ENCODE data around the gene CST5. TPM values are rescaled to one million over a fixed set of nuclear protein-coding genes. Genes with fewer than 3 reads are reported as not detected.
"Not testable (repeated sequence)": the region's sequence is repeated elsewhere in the genome, so short reads cannot be mapped to it uniquely, and the experiment has no call there.

CST5 gene
- polyA plus RNA-seq, 12 donors, result not detected

GRCh38 chr20:23890867-23891266, 11.3 kb upstream of the CST5 start:
- DNase-seq, result not testable (repeated sequence)

DNA sequence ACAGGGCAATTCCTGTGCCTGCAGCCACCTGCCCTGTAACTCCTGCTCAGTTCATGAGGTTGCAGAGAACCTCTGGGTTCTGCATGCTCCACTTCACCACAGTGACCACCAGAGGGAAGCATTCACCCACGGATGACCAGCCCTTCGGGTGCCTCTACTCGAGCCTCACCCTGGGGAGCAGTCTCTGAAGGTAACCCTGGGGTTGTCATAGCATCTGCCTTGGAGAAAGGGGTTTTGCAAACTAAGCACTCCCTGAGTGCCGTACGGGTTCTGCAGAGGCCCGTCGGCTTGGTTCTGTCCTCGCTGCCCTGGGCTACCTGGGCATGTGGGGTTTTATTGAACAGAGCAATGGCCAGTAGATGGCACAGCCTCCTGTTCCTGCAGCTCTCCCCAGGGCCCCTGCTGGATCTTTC, 10.2 kb upstream of the CST5 start:
- peak; percentile 16 for DNase-seq

- no peak for DNase-seq
Measured at GRCh38 chr20:23887856-23888255, 8.3 kb upstream of the CST5 start.

DNA sequence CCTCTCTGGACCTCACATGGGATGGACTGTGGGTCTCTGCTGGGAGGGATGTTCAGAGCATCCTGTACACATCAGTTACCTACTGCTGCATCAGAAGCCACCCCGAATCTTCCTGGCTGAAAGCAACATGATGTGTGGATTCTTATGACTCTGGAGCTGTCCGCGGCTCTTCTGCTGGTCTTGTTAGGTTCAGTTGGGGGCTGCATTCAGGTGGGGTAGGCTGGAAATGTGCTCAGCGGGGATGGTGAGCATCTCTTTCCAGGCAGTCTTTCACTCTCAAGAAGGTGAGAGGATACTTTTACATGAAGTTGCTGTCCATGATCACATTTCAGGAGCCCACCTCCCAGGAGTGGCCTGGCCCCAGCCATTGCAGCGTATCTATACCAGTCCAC, 5.2 kb upstream of the CST5 start:
- no peak for DNase-seq

- no peak for DNase-seq
Measured at GRCh38 chr20:23884136-23884770, 4.7 kb upstream of the CST5 start.

DNA sequence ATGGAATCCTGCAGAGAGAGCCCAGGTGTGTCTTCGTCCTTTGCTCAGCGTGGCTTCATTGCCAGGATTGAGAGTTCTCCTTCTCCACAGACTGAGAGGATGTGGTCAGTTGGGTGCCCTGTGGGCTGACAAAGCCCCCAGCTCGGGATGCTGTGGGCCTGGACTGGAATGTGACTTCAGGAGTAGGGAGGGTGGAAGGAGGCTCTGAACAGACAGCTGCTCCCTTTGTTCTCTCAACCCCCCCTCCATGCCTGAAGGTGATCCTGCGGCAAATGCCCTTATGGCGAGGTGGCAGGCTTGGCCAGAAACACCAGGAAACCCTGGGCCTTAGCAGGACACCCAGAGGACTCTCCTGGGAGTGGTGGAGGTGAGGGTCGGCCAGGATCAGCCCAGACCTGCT, 1.8 kb upstream of the CST5 start:
- DNase-seq, result no peak

DNA sequence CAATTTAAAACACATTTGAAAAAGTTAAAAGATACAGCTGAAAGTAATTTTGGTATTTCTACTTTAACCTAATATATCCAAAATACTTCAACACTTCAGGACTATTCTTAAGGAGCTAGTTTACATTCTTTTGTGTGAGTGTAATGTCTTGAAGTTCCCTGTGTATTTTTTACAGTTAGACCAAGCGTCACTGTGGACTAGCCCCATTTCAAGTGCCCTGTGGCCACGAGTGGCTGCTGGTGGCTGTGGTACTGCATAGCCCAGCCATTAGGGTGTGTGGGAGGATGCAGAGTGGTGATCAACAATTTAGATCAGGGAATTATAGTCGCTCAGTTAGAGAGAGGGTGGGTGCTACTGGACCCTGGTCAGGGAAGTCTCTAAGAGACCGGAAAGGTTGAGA, 869 bp upstream of the CST5 start:
- DNase-seq, result no peak

GRCh38 chr20:23879811-23880374, 345 bp upstream of the CST5 start:
- DNase-seq, result no peak

DNA sequence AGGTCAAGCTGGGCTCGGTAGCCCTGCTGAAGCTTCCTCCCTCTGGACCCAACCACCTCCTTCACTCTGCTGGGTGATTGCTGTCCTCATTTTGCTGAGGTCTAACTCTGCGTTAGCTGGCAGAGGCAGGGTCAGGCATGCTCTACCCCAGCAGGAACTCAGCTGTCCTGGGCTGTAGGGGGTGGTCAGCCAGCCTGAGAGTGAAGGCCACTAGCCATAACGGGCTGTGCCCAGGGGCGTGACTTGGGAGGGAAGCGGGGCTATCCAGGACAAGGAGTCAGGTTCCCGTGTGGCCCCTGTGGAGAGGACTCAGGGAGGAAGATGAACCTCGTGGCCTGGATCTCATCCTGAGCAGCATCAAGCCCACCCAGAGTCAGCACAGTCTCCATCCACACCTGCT, 761 bp downstream of the CST5 start:
- DNase-seq, result no peak

DNA sequence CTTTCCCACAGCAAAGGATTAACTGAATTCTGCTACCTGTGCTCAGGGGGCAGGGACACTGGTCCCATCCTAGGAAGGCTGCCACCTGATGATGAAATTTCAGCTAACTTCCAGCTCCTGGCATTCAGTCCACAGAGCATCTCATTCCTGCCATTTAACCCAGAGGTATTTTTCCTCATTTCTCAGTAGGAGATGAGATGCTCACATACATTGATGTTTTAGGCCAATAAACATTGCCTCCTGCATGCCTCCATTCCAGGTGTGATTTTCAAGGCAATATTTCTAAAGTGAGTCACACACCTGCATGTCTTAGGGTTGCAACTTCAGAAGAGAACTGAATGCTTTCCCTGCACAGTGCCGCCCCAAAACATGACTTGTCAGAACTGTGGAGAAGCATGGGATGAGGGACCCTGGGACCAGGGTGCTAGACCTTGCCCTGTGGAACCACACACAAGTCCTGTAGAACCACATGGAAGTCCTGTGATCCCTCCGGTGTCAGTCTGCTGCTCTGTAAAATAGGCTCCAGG, 1.5 kb downstream of the CST5 start:
- not testable (repeated sequence) for DNase-seq

- DNase-seq, result no peak
Measured at GRCh38 chr20:23877524-23877923, 2.0 kb downstream of the CST5 start.

DNA sequence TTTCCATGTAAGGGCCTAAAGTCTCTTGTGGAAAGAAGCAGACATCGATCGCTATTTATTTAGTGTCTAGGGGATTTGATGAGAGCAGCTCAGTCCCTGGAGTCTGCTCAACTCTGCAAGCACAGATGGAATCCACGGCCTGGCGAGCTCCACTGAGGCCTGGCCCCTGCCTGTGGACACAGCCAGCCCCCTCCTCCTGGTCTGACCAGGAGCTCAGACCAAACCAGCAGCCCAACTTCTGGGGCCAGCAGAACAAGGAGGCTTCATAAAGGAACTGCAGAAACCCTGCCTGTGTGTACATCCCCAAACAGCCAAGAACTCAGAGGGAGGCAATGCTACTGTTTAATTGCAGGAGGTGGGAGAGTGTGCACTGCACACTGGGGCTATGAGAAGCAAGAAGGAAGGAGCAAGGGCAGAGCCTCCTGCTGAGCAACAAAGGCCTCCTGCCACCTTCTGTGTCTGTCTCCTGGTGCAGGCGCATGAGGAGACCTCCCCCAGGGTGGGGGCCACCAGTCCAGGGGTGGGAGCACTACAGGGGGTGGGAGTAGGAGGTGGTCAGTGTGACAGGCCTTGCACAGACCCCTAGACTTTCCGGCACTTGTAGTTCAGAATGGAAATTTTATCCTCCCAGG, 3.8 kb downstream of the CST5 start:
- no peak for DNase-seq

GRCh38 chr20:23874747-23875146, 4.8 kb downstream of the CST5 start:
- peak; percentile 6 for DNase-seq

DNA sequence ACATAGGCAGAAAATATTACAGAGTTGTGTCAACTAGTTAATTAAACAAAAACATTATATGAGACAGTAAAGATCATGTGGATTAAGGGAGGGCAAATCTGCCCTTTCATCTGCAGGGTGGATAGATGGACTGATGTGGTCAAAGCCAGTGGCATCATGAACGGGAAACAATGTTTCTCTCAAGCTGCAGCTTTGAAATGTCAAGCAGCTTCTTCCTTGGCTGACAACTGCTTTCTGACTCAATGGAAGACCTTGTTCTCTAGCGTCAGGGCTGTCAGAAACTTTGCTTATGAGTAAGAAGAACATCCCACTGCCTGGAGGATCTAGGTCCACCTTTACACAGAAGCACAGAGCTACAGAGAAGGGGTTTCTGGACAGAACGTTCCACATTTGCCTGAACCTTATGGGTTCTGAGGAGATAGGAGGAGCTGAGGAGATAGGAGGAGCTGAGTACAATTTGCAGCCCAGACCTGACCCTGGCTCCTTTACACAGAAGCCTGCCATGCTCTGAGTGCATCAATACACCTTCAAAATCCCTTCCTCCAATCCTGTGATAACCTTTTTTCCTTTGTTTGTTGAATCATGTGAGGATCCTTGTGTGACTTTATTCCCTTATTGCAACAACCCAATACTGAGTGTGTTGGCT, 6.1 kb downstream of the CST5 start:
- no peak for DNase-seq

DNA sequence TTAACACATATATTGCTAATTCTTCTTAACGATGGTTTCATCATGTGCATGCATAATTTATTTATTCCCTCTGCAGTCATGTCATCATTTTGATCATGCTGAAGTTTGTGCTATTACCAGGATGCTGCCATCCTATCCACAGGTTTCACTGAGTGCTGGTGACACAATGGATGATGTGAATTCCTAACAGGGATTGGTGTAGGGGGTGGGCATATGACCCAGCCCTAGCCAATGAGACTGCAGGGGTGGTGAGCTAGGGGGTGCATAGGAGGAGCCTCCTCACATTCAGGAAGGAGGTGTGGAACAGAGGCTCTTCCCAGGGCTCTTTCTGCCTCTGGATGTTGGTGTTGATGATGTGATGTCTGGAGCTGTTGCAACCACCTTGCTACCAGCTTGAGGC, 7.5 kb downstream of the CST5 start:
- no peak for DNase-seq

GRCh38 chr20:23870461-23870860, 9.1 kb downstream of the CST5 start:
- no peak for DNase-seq

DNA sequence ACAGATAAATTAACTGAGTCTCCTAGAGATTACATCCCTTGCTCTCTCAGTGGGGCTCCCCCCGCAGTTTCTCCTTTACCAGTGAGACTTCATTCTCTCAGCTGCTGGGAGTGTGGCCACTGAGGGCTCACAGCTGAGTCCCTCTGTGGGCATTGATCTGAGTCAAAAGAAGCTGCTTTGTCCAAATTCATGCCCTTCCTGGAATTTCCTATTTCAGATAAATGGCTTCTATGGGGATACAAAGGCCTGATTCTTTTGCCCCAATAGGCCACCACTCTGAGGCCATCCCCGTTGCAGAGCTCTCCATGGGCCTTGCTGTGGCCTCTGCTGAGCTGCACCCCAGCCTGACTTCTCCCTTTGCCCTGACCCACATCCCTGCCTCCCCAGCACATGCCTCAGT, 10.0 kb downstream of the CST5 start:
- no peak for DNase-seq

- DNase-seq, result no peak
Measured at GRCh38 chr20:23868321-23868720, 11.2 kb downstream of the CST5 start.

DNA sequence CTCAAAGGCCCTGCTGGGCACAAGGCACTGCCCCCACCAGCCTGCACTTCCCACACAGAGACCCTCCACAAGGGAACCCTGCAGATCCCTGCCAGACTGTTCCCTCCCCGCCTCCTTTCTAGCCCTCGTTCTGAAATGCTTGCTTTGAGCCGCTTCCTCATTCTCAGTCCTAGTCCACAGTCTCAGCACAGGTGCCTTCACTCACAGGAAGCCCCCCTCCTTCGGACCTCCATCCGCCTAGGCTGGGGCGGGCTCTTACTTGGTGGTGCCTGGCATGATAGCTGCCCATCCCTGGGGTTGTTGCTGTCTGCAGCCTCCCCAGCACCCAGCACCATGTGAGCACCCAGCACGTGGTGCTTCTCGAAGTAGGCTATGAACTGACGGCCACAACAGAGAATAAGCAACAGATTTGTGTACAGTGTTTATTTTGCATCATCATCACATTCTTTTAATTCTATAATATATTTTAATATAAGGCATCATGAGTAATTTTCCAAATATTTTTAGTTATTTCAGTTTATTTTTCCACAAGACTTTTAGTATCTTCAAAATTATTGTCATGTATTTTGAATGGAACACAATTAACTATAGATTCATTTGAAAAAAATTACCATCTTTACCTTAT, 12.3 kb downstream of the CST5 start:
- DNase-seq, result no peak

DNA sequence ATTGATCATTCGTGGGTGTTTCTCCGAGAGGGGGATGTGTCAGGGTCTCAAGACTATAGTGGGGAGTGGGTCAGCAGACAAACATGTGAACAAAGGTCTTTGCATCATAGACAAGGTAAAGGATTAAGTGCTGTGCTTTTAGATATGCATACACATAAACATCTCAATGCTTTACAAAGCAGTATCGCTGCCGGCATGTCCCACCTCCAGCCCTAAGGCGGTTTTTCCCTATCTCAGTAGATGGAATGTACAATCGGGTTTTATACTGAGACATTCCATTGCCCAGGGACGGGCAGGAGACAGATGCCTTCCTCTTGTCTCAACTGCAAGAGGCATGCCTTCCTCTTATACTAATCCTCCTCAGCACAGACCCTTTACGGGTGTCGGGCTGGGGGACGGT, 18.8 kb downstream of the CST5 start:
- not testable (repeated sequence) for DNase-seq

GRCh38 chr20:23857962-23858595, 21.5 kb downstream of the CST5 start:
- no peak for DNase-seq

DNA sequence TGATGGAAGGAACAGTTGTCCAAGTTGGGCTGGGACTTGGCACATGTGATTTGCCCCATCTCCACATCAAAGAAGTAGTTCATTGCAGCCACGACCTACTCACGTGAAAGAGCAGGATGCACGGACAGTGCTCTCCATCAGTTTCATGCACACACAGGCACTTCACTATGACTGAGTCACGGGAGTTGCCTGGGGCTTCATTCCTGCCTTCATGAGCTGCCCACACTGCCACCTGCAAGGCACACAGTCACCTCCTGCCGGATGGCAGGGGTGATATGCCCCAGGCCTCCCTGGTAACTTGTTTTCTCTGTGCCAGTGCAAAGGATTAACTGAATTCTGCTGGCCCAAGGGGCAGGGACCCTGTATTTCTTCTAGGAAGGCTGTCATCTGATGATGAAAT, 22.8 kb downstream of the CST5 start:
- no peak for DNase-seq
